ENCODE measurements around the gene ARHGEF19. TPM values are rescaled to one million over a fixed set of nuclear protein-coding genes. Genes with fewer than 3 reads are reported as not detected.
"Not testable (repeated sequence)": the region's sequence is repeated elsewhere in the genome, so short reads cannot be mapped to it uniquely, and the experiment has no call there.

The ARHGEF19 gene
- polyA plus RNA-seq, 1 donor: 4.3 TPM

- no peak for DNase-seq
Measured at GRCh38 chr1:16178596-16179497, 33.6 kb downstream of the ARHGEF19 start.

GRCh38 chr1:16177306-16177705 lies 35.1 kb downstream of the ARHGEF19 start:
- no peak for DNase-seq

- no peak for DNase-seq
Measured at GRCh38 chr1:16176653-16177052, 35.8 kb downstream of the ARHGEF19 start.

GRCh38 chr1:16175610-16176553 lies 36.6 kb downstream of the ARHGEF19 start:
- peak; percentile 94 for DNase-seq

GRCh38 chr1:16174886-16175598 lies 37.4 kb downstream of the ARHGEF19 start:
- DNase-seq: no peak

GRCh38 chr1:16174261-16174868 lies 38.1 kb downstream of the ARHGEF19 start:
- no peak for DNase-seq

GRCh38 chr1:16173447-16174260 lies 38.8 kb downstream of the ARHGEF19 start:
- DNase-seq: no peak

- no peak for DNase-seq
Measured at GRCh38 chr1:16172964-16173446, 39.4 kb downstream of the ARHGEF19 start.

GRCh38 chr1:16172218-16172830 lies 40.1 kb downstream of the ARHGEF19 start:
- no peak for DNase-seq

- no peak for DNase-seq
Measured at GRCh38 chr1:16171314-16172151, 40.9 kb downstream of the ARHGEF19 start.

GRCh38 chr1:16170283-16170673 lies 42.2 kb downstream of the ARHGEF19 start:
- no peak for DNase-seq

- no peak for DNase-seq
Measured at GRCh38 chr1:16168622-16169360, 43.7 kb downstream of the ARHGEF19 start.

GRCh38 chr1:16168144-16168495 lies 44.3 kb downstream of the ARHGEF19 start:
- DNase-seq: not testable (repeated sequence)

- DNase-seq: no peak
Measured at GRCh38 chr1:16167331-16168143, 44.9 kb downstream of the ARHGEF19 start.

GRCh38 chr1:16166117-16166516 lies 46.3 kb downstream of the ARHGEF19 start:
- DNase-seq: no peak

- DNase-seq: no peak
Measured at GRCh38 chr1:16165548-16165947, 46.9 kb downstream of the ARHGEF19 start.

GRCh38 chr1:16165073-16165364 lies 47.4 kb downstream of the ARHGEF19 start:
- no peak for DNase-seq
